GM19455 (cell line): ENCODE measurements around the gene GPAT2.
"Not testable (repeated sequence)": the region's sequence is repeated elsewhere in the genome, so short reads cannot be mapped to it uniquely, and the experiment has no call there.

Experiments used
- ATAC-seq: cut with Tn5 transposase; IDR thresholded peaks from one replicate; pipeline ENCODE4 v1.9.1; 2021; ENCODE audit not compliant: unreplicated experiment

The GPAT2 gene

GRCh38 chr2:96065954-96066353 lies 31.2 kb upstream of the GPAT2 start:
- ATAC-seq = not testable (repeated sequence)

GRCh38 chr2:96065381-96065930 lies 30.7 kb upstream of the GPAT2 start:
- no peak for ATAC-seq

- not testable (repeated sequence) for ATAC-seq
These were observed 30.0 kb upstream of the GPAT2 start for GRCh38 chr2:96064760-96065159.

GRCh38 chr2:96064047-96064675 lies 29.4 kb upstream of the GPAT2 start:
- ATAC-seq = not testable (repeated sequence)

- not testable (repeated sequence) for ATAC-seq
These were observed 28.6 kb upstream of the GPAT2 start for GRCh38 chr2:96063116-96063899.

GRCh38 chr2:96062483-96062882 lies 27.8 kb upstream of the GPAT2 start:
- ATAC-seq = not testable (repeated sequence)

- ATAC-seq = not testable (repeated sequence)
These were observed 27.2 kb upstream of the GPAT2 start for GRCh38 chr2:96061901-96062300.

GRCh38 chr2:96061197-96061817 lies 26.6 kb upstream of the GPAT2 start:
- ATAC-seq = not testable (repeated sequence)

GRCh38 chr2:96060325-96060724 lies 25.6 kb upstream of the GPAT2 start:
- not testable (repeated sequence) for ATAC-seq

- ATAC-seq = not testable (repeated sequence)
These were observed 24.7 kb upstream of the GPAT2 start for GRCh38 chr2:96059443-96059842.

GRCh38 chr2:96055830-96056229 lies 21.1 kb upstream of the GPAT2 start:
- ATAC-seq = not testable (repeated sequence)

GRCh38 chr2:96054537-96054936 lies 19.8 kb upstream of the GPAT2 start:
- ATAC-seq = not testable (repeated sequence)

- ATAC-seq = not testable (repeated sequence)
These were observed 18.7 kb upstream of the GPAT2 start for GRCh38 chr2:96053385-96053784.

- not testable (repeated sequence) for ATAC-seq
These were observed 17.9 kb upstream of the GPAT2 start for GRCh38 chr2:96052632-96053031.

GRCh38 chr2:96049917-96050262 lies 15.2 kb upstream of the GPAT2 start:
- ATAC-seq = not testable (repeated sequence)

- not testable (repeated sequence) for ATAC-seq
These were observed 14.6 kb upstream of the GPAT2 start for GRCh38 chr2:96049049-96049916.

- not testable (repeated sequence) for ATAC-seq
These were observed 838 bp upstream of the GPAT2 start for GRCh38 chr2:96035554-96035953.

GRCh38 chr2:96033997-96034396 lies 719 bp downstream of the GPAT2 start:
- not testable (repeated sequence) for ATAC-seq

- ATAC-seq = not testable (repeated sequence)
These were observed 6.9 kb downstream of the GPAT2 start for GRCh38 chr2:96027725-96028325.

- not testable (repeated sequence) for ATAC-seq
These were observed 9.0 kb downstream of the GPAT2 start for GRCh38 chr2:96025755-96026154.
